Liver (tissue), 9 donors: ENCODE results near the gene NKX6-1. TPM values are rescaled to one million over a fixed set of nuclear protein-coding genes. Genes with fewer than 3 reads are reported as not detected.

Source experiments
- DNase-seq: peaks from one replicate; pipeline ENCODE4 v3.0.0-alpha.2; 2017; ENCODE audit warnings: low spot score
- H3K27ac ChIP-seq, 2 donors: one replicate each; pipeline ENCODE4 v1.7.0; 2013; ENCODE audit warnings: inconsistent platforms in 2 of 2, low read length in 2 of 2, control low read depth in 1 of 2, low read depth in 1 of 2, mild to moderate bottlenecking in 1 of 2
- H3K27me3 ChIP-seq, 4 donors: one replicate each; pipeline versions ENCODE4 v1.6.1 to v1.7.0; 2013; ENCODE audit warnings: low read length in 3 of 4, inconsistent platforms in 1 of 4, mild to moderate bottlenecking in 1 of 4, moderate library complexity in 1 of 4; ENCODE audit not compliant: control insufficient read depth in 4 of 4, insufficient read depth in 4 of 4
- H3K36me3 ChIP-seq, 4 donors: one replicate each; pipeline versions ENCODE4 v1.6.1 to v1.7.0; 2013; ENCODE audit warnings: low read length in 3 of 4, mild to moderate bottlenecking in 3 of 4, low read depth in 1 of 4, moderate library complexity in 1 of 4; ENCODE audit not compliant: control insufficient read depth in 4 of 4, insufficient read depth in 3 of 4
- H3K4me1 ChIP-seq, 4 donors: one replicate each; pipeline versions ENCODE4 v1.6.1 to v1.7.0; 2013; ENCODE audit warnings: low read length in 3 of 4, mild to moderate bottlenecking in 3 of 4, moderate library complexity in 1 of 4; ENCODE audit not compliant: control insufficient read depth in 4 of 4, insufficient read depth in 4 of 4
- H3K4me3 ChIP-seq, 3 donors: one replicate each; pipeline versions ENCODE4 v1.6.1 to v1.7.0; 2013; ENCODE audit warnings: low read length in 3 of 3, control low read depth in 1 of 3, low read depth in 1 of 3, mild to moderate bottlenecking in 1 of 3
- H3K9ac ChIP-seq, 2 donors: one replicate each; pipeline ENCODE4 v1.7.0; 2013; ENCODE audit warnings: low read length in 2 of 2, mild to moderate bottlenecking in 2 of 2, moderate library complexity in 2 of 2, control low read depth in 1 of 2, low read depth in 1 of 2
- H3K9me3 ChIP-seq, 4 donors: one replicate each; pipeline versions ENCODE4 v1.6.1 to v1.7.0; 2013; ENCODE audit warnings: low read length in 3 of 4; ENCODE audit not compliant: control insufficient read depth in 4 of 4
- ATF3 ChIP-seq: IDR thresholded peaks from 2 replicates; pipeline ENCODE4 v1.6.1; 2016; ENCODE audit warnings: antibody characterized with exemption
- CTCF ChIP-seq: fragments of 150-350 bp; IDR thresholded peaks from 2 replicates; pipeline ENCODE4 v1.5.1; 2017; ENCODE audit warnings: improper control_type of control experiment, low read depth, low read length; ENCODE audit not compliant: missing input control
- EGR1 ChIP-seq, 2 donors: IDR thresholded peaks; 2 replicates each; pipeline ENCODE4 v1.6.1; 2016 to 2018; ENCODE audit warnings: antibody characterized with exemption in 2 of 2, low read depth in 2 of 2
- FOXA1 ChIP-seq: IDR thresholded peaks from 2 replicates; pipeline ENCODE4 v1.6.1; 2016; ENCODE audit warnings: antibody characterized with exemption
- FOXA2 ChIP-seq: IDR thresholded peaks from 2 replicates; pipeline ENCODE4 v1.6.1; 2016; ENCODE audit warnings: antibody characterized with exemption
- GABPA ChIP-seq, 2 donors: IDR thresholded peaks in 1 of 2; conservative IDR thresholded peaks in 1 of 2; 2 replicates each; pipeline ENCODE4 v1.6.1; 2016; ENCODE audit warnings: antibody characterized with exemption in 2 of 2, mild to moderate bottlenecking in 1 of 2, moderate library complexity in 1 of 2
- HNF4A ChIP-seq, 2 donors: conservative IDR thresholded peaks; 2 replicates each; pipeline ENCODE4 v1.6.1; 2016; ENCODE audit warnings: antibody characterized with exemption in 2 of 2, mild to moderate bottlenecking in 2 of 2
- HNF4G ChIP-seq: IDR thresholded peaks from 2 replicates; pipeline ENCODE4 v1.6.1; 2016; ENCODE audit warnings: antibody characterized with exemption
- JUND ChIP-seq, 2 donors: IDR thresholded peaks; 2 replicates each; pipeline ENCODE4 v1.6.1; 2016; ENCODE audit warnings: antibody characterized with exemption in 2 of 2
- MAX ChIP-seq: IDR thresholded peaks from 2 replicates; pipeline ENCODE4 v1.6.1; 2016; ENCODE audit warnings: antibody characterized with exemption
- NR2F2 ChIP-seq: IDR thresholded peaks from 2 replicates; pipeline ENCODE4 v1.6.1; 2016; ENCODE audit warnings: antibody characterized with exemption
- RAD21 ChIP-seq, 2 donors: IDR thresholded peaks; 2 replicates each; pipeline ENCODE4 v1.6.1; 2016; ENCODE audit warnings: antibody characterized with exemption in 2 of 2, mild to moderate bottlenecking in 2 of 2
- REST ChIP-seq: IDR thresholded peaks from 2 replicates; pipeline ENCODE4 v1.6.1; 2016; ENCODE audit warnings: antibody characterized with exemption, mild to moderate bottlenecking
- RXRA ChIP-seq, 2 donors: IDR thresholded peaks; 2 replicates each; pipeline ENCODE4 v1.6.1; 2017 to 2018; ENCODE audit warnings: antibody characterized with exemption in 2 of 2, mild to moderate bottlenecking in 1 of 2
- SP1 ChIP-seq: IDR thresholded peaks from 2 replicates; pipeline ENCODE4 v1.6.1; 2018; ENCODE audit warnings: antibody characterized with exemption, mild to moderate bottlenecking
- TAF1 ChIP-seq: conservative IDR thresholded peaks from 2 replicates; pipeline ENCODE4 v1.6.1; 2016; ENCODE audit warnings: antibody characterized with exemption, mild to moderate bottlenecking
- YY1 ChIP-seq: IDR thresholded peaks from 2 replicates; pipeline ENCODE4 v1.6.1; 2016; ENCODE audit warnings: antibody characterized with exemption, mild to moderate bottlenecking
- ZBTB33 ChIP-seq: IDR thresholded peaks from 2 replicates; pipeline ENCODE4 v1.6.1; 2016; ENCODE audit warnings: antibody characterized with exemption
- whole genome bisulfite sequencing: extraction: QIAGEN DNeasy Blood & Tissue Kit; methylation state at CpG from one replicate; pipeline ENCODE4 v1.1.7; 2013; 5-methylcytosine and 5-hydroxymethylcytosine counted together
- polyA plus RNA-seq, 2 donors: library from polyadenylated mRNA; stranded (reverse) in 1 of 2; unstranded in 1 of 2; fragments of 200-250 nt in 1 of 2; fragments of >200 nt in 1 of 2; fragmentation: Nextera tagmentation in 1 of 2; extraction: Ambion mirVana in 1 of 2; gene quantifications; one replicate each; pipeline versions ENCODE4 v1.2.1 to v1.2.3, GENCODE V29; 2013 to 2015
- total RNA-seq, 2 donors: library from RNA; depleted of rRNA; stranded (reverse); fragments of >200 nt; gene quantifications; one replicate each; pipeline ENCODE4 v1.2.3, GENCODE V29; 2014
- donor health status: healthy.
- donor health status: healthy.
- donor health status: healthy.
- donor health status: healthy.
- donor health status: healthy.

NKX6-1 gene
- total and polyA plus RNA-seq, 4 donors, result 0.05 TPM; not detected in 3

GRCh38 chr4:84467601-84468000, 31.5 kb downstream of the NKX6-1 start:
- H3K4me1 ChIP-seq, result no peaks in the 10 kb centered on the region
- peaks cover 0 to 4% (median 1%) of the 10 kb centered on the region in 4 donors for H3K9me3 ChIP-seq
- no peak overlapping the region for H3K9ac ChIP-seq
- H3K27ac ChIP-seq, result no peak overlapping the region
- peaks cover 0 to 5% (median 1%) of the 10 kb centered on the region in 4 donors for H3K27me3 ChIP-seq
- no peaks in the 10 kb centered on the region for H3K36me3 ChIP-seq
- no peak for TF ChIP-seq RXRA (IDR thresholded peaks at IDR 0.05)
- no peak for TF ChIP-seq TAF1
- no peak for TF ChIP-seq RAD21 (IDR thresholded peaks at IDR 0.05)
- TF ChIP-seq CTCF, result no peak
- TF ChIP-seq YY1, result no peak
- no peak overlapping the region for H3K4me3 ChIP-seq
- no peak for DNase-seq
- 43% methylated on average over 3 of the region's 3 CpGs for whole genome bisulfite sequencing

GRCh38 chr4:84459783-84460182, 39.3 kb downstream of the NKX6-1 start:
- peaks cover 0 to 7% (median 1%) of the 10 kb centered on the region in 4 donors for H3K9me3 ChIP-seq
- no peak overlapping the region for H3K27ac ChIP-seq
- no peaks in the 10 kb centered on the region for H3K36me3 ChIP-seq
- no peaks in the 10 kb centered on the region for H3K4me1 ChIP-seq
- 79% methylated on average over 1 of the region's 1 CpG for WGBS
- H3K27me3 ChIP-seq, result peaks cover 0 to 2% (median 0%) of the 10 kb centered on the region in 4 donors
- TF ChIP-seq TAF1, result no peak
- no peak for TF ChIP-seq SP1
- no peak for TF ChIP-seq ATF3
- TF ChIP-seq MAX, result no peak
- no peak for TF ChIP-seq JUND (IDR thresholded peaks at IDR 0.05)
- no peak for TF ChIP-seq CTCF
- no peak for TF ChIP-seq GABPA (IDR thresholded peaks at IDR 0.05 in 1 of 2, conservative IDR thresholded peaks at IDR 0.05 in 1 of 2)
- no peak for TF ChIP-seq EGR1 (IDR thresholded peaks at IDR 0.05; ENCODE audit: low read depth in 2 of 2)
- no peak for TF ChIP-seq HNF4G
- TF ChIP-seq FOXA1, result no peak
- no peak for TF ChIP-seq ZBTB33
- TF ChIP-seq REST, result no peak
- TF ChIP-seq RAD21 (IDR thresholded peaks at IDR 0.05), result no peak
- TF ChIP-seq YY1, result no peak
- no peak for TF ChIP-seq NR2F2
- no peak for TF ChIP-seq RXRA (IDR thresholded peaks at IDR 0.05)
- no peak for TF ChIP-seq HNF4A (conservative IDR thresholded peaks at IDR 0.05)
- TF ChIP-seq FOXA2, result no peak
- no peak overlapping the region for H3K4me3 ChIP-seq
- H3K9ac ChIP-seq, result no peak overlapping the region
- DNase-seq, result no peak
